H9 (cell line): ENCODE data around the gene PTGES2. TPM values are rescaled to one million over a fixed set of nuclear protein-coding genes. Genes with fewer than 3 reads are reported as not detected.

ENCODE experiments used
- DNase-seq: peaks from one replicate; pipeline ENCODE4 v3.0.0-alpha.2; 2017
- H2AFZ ChIP-seq: one replicate; pipeline ENCODE4 v1.6.1; 2013; ENCODE audit warnings: mild to moderate bottlenecking, low read length, control low read depth, moderate library complexity
- H2AK5ac ChIP-seq: 2 replicates; pipeline ENCODE4 v1.6.1; 2013; ENCODE audit warnings: low read length, control low read depth, mixed read lengths; ENCODE audit not compliant: insufficient read length
- H2BK120ac ChIP-seq: one replicate; pipeline ENCODE4 v1.6.1; 2013; ENCODE audit warnings: low read depth, mild to moderate bottlenecking, low read length, control low read depth, inconsistent platforms; ENCODE audit not compliant: poor library complexity, severe bottlenecking
- H2BK12ac ChIP-seq: 2 replicates; pipeline ENCODE4 v1.6.1; 2013; ENCODE audit warnings: low read length, control low read depth, mixed read lengths, low read depth; ENCODE audit not compliant: insufficient read length
- H2BK15ac ChIP-seq: 2 replicates; pipeline ENCODE4 v1.6.1; 2013; ENCODE audit warnings: low read depth, low read length, control low read depth
- H2BK20ac ChIP-seq: one replicate; pipeline ENCODE4 v1.6.1; 2013; ENCODE audit warnings: low read depth, mild to moderate bottlenecking, low read length, control low read depth, inconsistent platforms; ENCODE audit not compliant: poor library complexity, severe bottlenecking
- H2BK5ac ChIP-seq: 2 replicates; pipeline ENCODE4 v1.6.1; 2013; ENCODE audit warnings: low read length, control low read depth, mixed read lengths; ENCODE audit not compliant: insufficient read length
- H3K14ac ChIP-seq: 2 replicates; pipeline ENCODE4 v1.6.1; 2013; ENCODE audit warnings: low read length, control low read depth; ENCODE audit not compliant: insufficient read depth
- H3K18ac ChIP-seq: 2 replicates; pipeline ENCODE4 v1.6.1; 2013; ENCODE audit warnings: low read depth, mild to moderate bottlenecking, mixed read lengths, low read length, control low read depth; ENCODE audit not compliant: insufficient read length
- H3K23ac ChIP-seq: 2 replicates; pipeline ENCODE4 v1.6.1; 2013; ENCODE audit warnings: low read length, control low read depth, mixed read lengths, low read depth; ENCODE audit not compliant: insufficient read length
- H3K23me2 ChIP-seq: 2 replicates; pipeline ENCODE4 v1.6.1; 2013; ENCODE audit warnings: low read depth, mild to moderate bottlenecking, mixed read lengths, low read length, control low read depth; ENCODE audit not compliant: insufficient read length, poor library complexity, severe bottlenecking
- H3K27ac ChIP-seq: 2 replicates; pipeline ENCODE4 v1.5.1; 2013; ENCODE audit warnings: low read length, control low read depth, mixed read lengths, low read depth; ENCODE audit not compliant: insufficient read length
- H3K27me3 ChIP-seq: 2 replicates; pipeline ENCODE4 v1.6.1; 2013; ENCODE audit warnings: low read length, control low read depth, inconsistent platforms; ENCODE audit not compliant: insufficient read depth
- H3K4ac ChIP-seq: 2 replicates; pipeline ENCODE4 v1.6.1; 2013; ENCODE audit warnings: low read depth, mild to moderate bottlenecking, control low read depth, inconsistent platforms, low read length, moderate library complexity
- H3K4me1 ChIP-seq: 2 replicates; pipeline ENCODE4 v1.6.1; 2013; ENCODE audit warnings: low read length, control low read depth, inconsistent platforms; ENCODE audit not compliant: insufficient read depth
- H3K4me2 ChIP-seq: 2 replicates; pipeline ENCODE4 v1.6.1; 2013; ENCODE audit warnings: low read length, control low read depth, mixed read lengths; ENCODE audit not compliant: insufficient read length, insufficient read depth
- H3K56ac ChIP-seq: 2 replicates; pipeline ENCODE4 v1.6.1; 2013; ENCODE audit warnings: low read depth, mild to moderate bottlenecking, mixed read lengths, low read length, control low read depth; ENCODE audit not compliant: insufficient read length
- H3K79me1 ChIP-seq: 2 replicates; pipeline ENCODE4 v1.6.1; 2013; ENCODE audit warnings: low read depth, mild to moderate bottlenecking, moderate library complexity, low read length, control low read depth, inconsistent platforms; ENCODE audit not compliant: insufficient read depth, poor library complexity, severe bottlenecking
- H3K79me2 ChIP-seq: 2 replicates; pipeline ENCODE4 v1.6.1; 2013; ENCODE audit warnings: low read length, control low read depth, inconsistent platforms; ENCODE audit not compliant: insufficient read depth
- H3K9ac ChIP-seq: 2 replicates; pipeline ENCODE4 v1.6.1; 2013; ENCODE audit warnings: low read length, control low read depth, mixed read lengths; ENCODE audit not compliant: insufficient read length; ENCODE audit errors: extremely low read depth
- H3K9me3 ChIP-seq: one replicate; pipeline ENCODE4 v1.6.1; 2013; ENCODE audit warnings: low read depth, low read length, inconsistent platforms; ENCODE audit not compliant: control insufficient read depth
- H3T11ph ChIP-seq: one replicate; pipeline ENCODE4 v1.6.1; 2013; ENCODE audit warnings: mild to moderate bottlenecking, low read length, control low read depth, inconsistent platforms
- H4K20me1 ChIP-seq: one replicate; pipeline ENCODE4 v1.6.1; 2013; ENCODE audit not compliant: control insufficient read depth, insufficient read length, insufficient read depth
- H4K5ac ChIP-seq: 2 replicates; pipeline ENCODE4 v1.6.1; 2013; ENCODE audit warnings: low read depth, mild to moderate bottlenecking, mixed read lengths, low read length, control low read depth; ENCODE audit not compliant: insufficient read length
- H4K8ac ChIP-seq: replicated peaks from 2 replicates; pipeline ENCODE4 v1.6.1; 2013; ENCODE audit warnings: low read length, control low read depth, mixed read lengths, low read depth; ENCODE audit not compliant: insufficient read length
- H4K91ac ChIP-seq: 2 replicates; pipeline ENCODE4 v1.6.1; 2013; ENCODE audit warnings: low read depth, mild to moderate bottlenecking, moderate library complexity, mixed read lengths, low read length, control low read depth; ENCODE audit not compliant: insufficient read length
- H3K27ac Mint-ChIP-seq, 3 experiments: 2 replicates in 2 of 3; 3 replicates in 1 of 3; pipeline ENCODE4 v1.8.0; 2020 to 2021; ENCODE audit warnings: mixed read lengths in 3 of 3, mild to moderate bottlenecking in 1 of 3, moderate library complexity in 1 of 3
- H3K27me3 Mint-ChIP-seq: 2 replicates; pipeline ENCODE4 v1.8.0; 2021; ENCODE audit warnings: low read depth, mild to moderate bottlenecking, moderate library complexity, mixed read lengths
- H3K36me3 Mint-ChIP-seq, 3 experiments: 2 replicates in 2 of 3; 3 replicates in 1 of 3; pipeline ENCODE4 v1.8.0; 2020 to 2021; ENCODE audit warnings: low read depth in 3 of 3, mixed read lengths in 3 of 3; ENCODE audit not compliant: insufficient read depth in 1 of 3
- H3K4me1 Mint-ChIP-seq, 2 experiments: 2 replicates each; pipeline ENCODE4 v1.8.0; 2020; ENCODE audit warnings: mixed read lengths in 2 of 2
- H3K4me3 Mint-ChIP-seq, 2 experiments: 2 replicates in 1 of 2; 3 replicates in 1 of 2; pipeline ENCODE4 v1.8.0; 2020 to 2021; ENCODE audit warnings: mild to moderate bottlenecking in 2 of 2, mixed read lengths in 2 of 2, moderate library complexity in 1 of 2
- H3K9me3 Mint-ChIP-seq, 2 experiments: 2 replicates in 1 of 2; 3 replicates in 1 of 2; pipeline ENCODE4 v1.8.0; 2020; ENCODE audit warnings: mild to moderate bottlenecking in 2 of 2, mixed read lengths in 2 of 2, moderate library complexity in 1 of 2
- CTCF ChIP-seq: fragments of 200-600 bp; sonication (generic); conservative IDR thresholded peaks from 3 replicates; pipeline ENCODE4 v1.8.0; 2021; ENCODE audit warnings: antibody characterized with exemption, mild to moderate bottlenecking
- WGBS: extraction: QIAGEN DNeasy Blood & Tissue Kit; methylation state at CpG from one replicate; pipeline ENCODE4 v1.1.7; 2013; ENCODE audit warnings: missing lambda C conversion rate, low lambda C conversion rate, mixed read lengths; ENCODE audit not compliant: insufficient read length; ENCODE audit errors: extremely low coverage; 5-methylcytosine and 5-hydroxymethylcytosine counted together
- total RNA-seq: library from RNA; stranded (reverse); gene quantifications from 2 replicates; pipeline ENCODE4 v1.2.1, GENCODE V29; 2021

PTGES2 gene
- total RNA-seq, 1 experiment from 2014 or later, result 63.9 TPM

- Histone ChIP-seq H2BK20ac (no peak overlapping the region), H3K79me2 (no peaks in the 10 kb centered on the region), H3K56ac (no peak overlapping the region), H3K4me1 (no peaks in the 10 kb centered on the region; the same call in 1 of the 2 replicates), H3K27me3 (no peaks in the 10 kb centered on the region), H3K4ac (no peak overlapping the region), H3K14ac (no peak overlapping the region), H3K27ac (no peak overlapping the region), H3K9me3 (no peaks in the 10 kb centered on the region), H3K18ac (no peak overlapping the region), H3T11ph (no peak overlapping the region), H2BK120ac (no peak overlapping the region), H3K9ac (no peak overlapping the region), H2AK5ac (no peak overlapping the region), H3K23me2 (peaks cover 7% of the 10 kb centered on the region), H3K23ac (no peak overlapping the region), H4K5ac (no peak overlapping the region), H3K79me1 (no peaks in the 10 kb centered on the region), H2BK5ac (no peak overlapping the region), H4K91ac (no peak overlapping the region), H2BK12ac (no peak overlapping the region), H3K4me2 (no peak overlapping the region), H2BK15ac (no peak overlapping the region), H4K20me1 (no peaks in the 10 kb centered on the region), H4K8ac (no peak overlapping the region), H2AFZ (no peak overlapping the region)
- no peak for DNase-seq
- no peaks in the 10 kb centered on the region for H3K9me3 Mint-ChIP-seq
- no CpG with 5 or more reads among the region's 10 CpGs for WGBS
- H3K27me3 Mint-ChIP-seq, result no peaks in the 10 kb centered on the region
- no peak overlapping the region for H3K4me3 Mint-ChIP-seq
- H3K36me3 Mint-ChIP-seq, result peaks cover 15 to 58% (median 38%) of the 10 kb centered on the region in 3 experiments
- TF ChIP-seq CTCF, result no peak
- H3K27ac Mint-ChIP-seq, result no peak overlapping the region; a peak in 1 of 7 replicates
- peaks cover 6 to 8% of the 10 kb centered on the region in 2 experiments for H3K4me1 Mint-ChIP-seq
Measured at GRCh38 chr9:128163523-128164306, 36.2 kb upstream of the PTGES2 start.
